HepG2 (cell line): ENCODE data around the gene WDR81.

Experiments
- CTCF ChIP-seq: sonication (generic); formaldehyde crosslinking; IDR thresholded peaks from 2 replicates; pipeline ENCODE4 v1.5.0; 2020; ENCODE audit warnings: mild to moderate bottlenecking, missing genetic modification reagents, moderate library complexity
- EZH2 ChIP-seq: conservative IDR thresholded peaks from 2 replicates; pipeline ENCODE4 v1.6.1; 2012; ENCODE audit warnings: mild to moderate bottlenecking, low read depth, low read length, moderate library complexity
- IRF2 ChIP-seq: IDR thresholded peaks from 2 replicates; pipeline ENCODE4 v1.6.1; 2018; ENCODE audit warnings: missing genetic modification reagents, missing compliant biosample characterization
- MXD3 ChIP-seq: IDR thresholded peaks from 2 replicates; pipeline ENCODE4 v1.6.1; 2016; ENCODE audit warnings: mild to moderate bottlenecking, missing biosample characterization, missing genetic modification reagents
- MXD4 ChIP-seq: IDR thresholded peaks from 2 replicates; pipeline ENCODE4 v1.6.1; 2016; ENCODE audit warnings: mild to moderate bottlenecking, missing biosample characterization, missing genetic modification reagents
- NCOA2 ChIP-seq: sonication (generic); formaldehyde crosslinking; IDR thresholded peaks from 2 replicates; pipeline ENCODE4 v1.8.0; 2022; ENCODE audit warnings: inconsistent platforms
- POLR2A ChIP-seq, 2 experiments: IDR thresholded peaks; 2 replicates each; pipeline ENCODE4 v1.6.1; 2011; ENCODE audit warnings: low read depth in 2 of 2, low read length in 2 of 2, mild to moderate bottlenecking in 1 of 2, moderate library complexity in 1 of 2; ENCODE audit not compliant: insufficient read depth in 1 of 2
- ZNF207 ChIP-seq: fragments of 450-650 bp; IDR thresholded peaks from 2 replicates; pipeline ENCODE4 v1.6.1; 2016; ENCODE audit warnings: antibody characterized with exemption, borderline replicate concordance
- ZNF3 ChIP-seq: IDR thresholded peaks from 2 replicates; pipeline ENCODE4 v1.7.0; 2017; ENCODE audit warnings: inconsistent platforms
- ZNF343 ChIP-seq: sonication (generic); formaldehyde crosslinking; IDR thresholded peaks from 2 replicates; pipeline ENCODE4 v1.4.0; 2020; ENCODE audit warnings: mild to moderate bottlenecking, missing genetic modification reagents
- ZNF407 ChIP-seq: sonication (generic); formaldehyde crosslinking; IDR thresholded peaks from one replicate; pipeline ENCODE4 v1.5.1; 2020; ENCODE audit warnings: mild to moderate bottlenecking, missing genetic modification reagents; ENCODE audit errors: not compliant biosample characterization
- TF ChIP-seq, protein P1 (sequence below): sonication (generic); formaldehyde crosslinking; IDR thresholded peaks from 2 replicates; pipeline ENCODE4 v1.4.0; 2020; ENCODE audit warnings: missing genetic modification reagents
- TF ChIP-seq, protein P2 (sequence below): sonication (generic); formaldehyde crosslinking; IDR thresholded peaks from 2 replicates; pipeline ENCODE4 v1.9.0; 2021; ENCODE audit warnings: missing genetic modification reagents, borderline replicate concordance

- TF ChIP-seq MXD3 (CRISPR knock-in tag): no peak
- no peak for TF ChIP-seq ZNF3 (CRISPR knock-in tag)
- TF ChIP-seq, protein P1, sequence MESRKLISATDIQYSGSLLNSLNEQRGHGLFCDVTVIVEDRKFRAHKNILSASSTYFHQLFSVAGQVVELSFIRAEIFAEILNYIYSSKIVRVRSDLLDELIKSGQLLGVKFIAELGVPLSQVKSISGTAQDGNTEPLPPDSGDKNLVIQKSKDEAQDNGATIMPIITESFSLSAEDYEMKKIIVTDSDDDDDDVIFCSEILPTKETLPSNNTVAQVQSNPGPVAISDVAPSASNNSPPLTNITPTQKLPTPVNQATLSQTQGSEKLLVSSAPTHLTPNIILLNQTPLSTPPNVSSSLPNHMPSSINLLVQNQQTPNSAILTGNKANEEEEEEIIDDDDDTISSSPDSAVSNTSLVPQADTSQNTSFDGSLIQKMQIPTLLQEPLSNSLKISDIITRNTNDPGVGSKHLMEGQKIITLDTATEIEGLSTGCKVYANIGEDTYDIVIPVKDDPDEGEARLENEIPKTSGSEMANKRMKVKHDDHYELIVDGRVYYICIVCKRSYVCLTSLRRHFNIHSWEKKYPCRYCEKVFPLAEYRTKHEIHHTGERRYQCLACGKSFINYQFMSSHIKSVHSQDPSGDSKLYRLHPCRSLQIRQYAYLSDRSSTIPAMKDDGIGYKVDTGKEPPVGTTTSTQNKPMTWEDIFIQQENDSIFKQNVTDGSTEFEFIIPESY (CRISPR knock-in tag): no peak
- no peak for TF ChIP-seq MXD4 (CRISPR knock-in tag)
- TF ChIP-seq ZNF407 (CRISPR knock-in tag): no peak
- no peak for TF ChIP-seq NCOA2
- TF ChIP-seq CTCF (CRISPR knock-in tag): no peak
- no peak for TF ChIP-seq EZH2
- no peak for TF ChIP-seq IRF2
- no peak for TF ChIP-seq ZNF343 (CRISPR knock-in tag)
- no peak for TF ChIP-seq POLR2A (IDR thresholded peaks at IDR 0.05; ENCODE audit: insufficient read depth in 1 of 2, low read depth in 2 of 2, low read length in 2 of 2)
- TF ChIP-seq, protein P2, sequence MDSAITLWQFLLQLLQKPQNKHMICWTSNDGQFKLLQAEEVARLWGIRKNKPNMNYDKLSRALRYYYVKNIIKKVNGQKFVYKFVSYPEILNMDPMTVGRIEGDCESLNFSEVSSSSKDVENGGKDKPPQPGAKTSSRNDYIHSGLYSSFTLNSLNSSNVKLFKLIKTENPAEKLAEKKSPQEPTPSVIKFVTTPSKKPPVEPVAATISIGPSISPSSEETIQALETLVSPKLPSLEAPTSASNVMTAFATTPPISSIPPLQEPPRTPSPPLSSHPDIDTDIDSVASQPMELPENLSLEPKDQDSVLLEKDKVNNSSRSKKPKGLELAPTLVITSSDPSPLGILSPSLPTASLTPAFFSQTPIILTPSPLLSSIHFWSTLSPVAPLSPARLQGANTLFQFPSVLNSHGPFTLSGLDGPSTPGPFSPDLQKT (CRISPR knock-in tag): no peak
- TF ChIP-seq ZNF207: no peak
Observed at GRCh38 chr17:1712271-1712670, 12.2 kb upstream of the WDR81 start.
